OCI-LY3 (cell line): ENCODE data around the gene SPATC1L.

Source experiments
- H2AFZ ChIP-seq: fragments of 200-600, 300-600 bp; shearing (Covaris generic); 2 replicates; pipeline ENCODE4 v1.6.0; 2014; ENCODE audit warnings: antibody characterized with exemption, low read depth, low read length
- H3K27ac ChIP-seq: fragments of 200-600, 300-600 bp; sonication (generic); 2 replicates; pipeline ENCODE4 v1.5.1; 2014; ENCODE audit warnings: mild to moderate bottlenecking, low read length, moderate library complexity, mixed read lengths
- H3K27me3 ChIP-seq: fragments of 200-600, 300-600 bp; sonication (generic); 2 replicates; pipeline ENCODE4 v1.6.1; 2014; ENCODE audit warnings: low read depth, low read length, mixed read lengths
- H3K36me3 ChIP-seq: fragments of 200-600, 300-600 bp; sonication (generic); replicated peaks from 2 replicates; pipeline ENCODE3; 2014; ENCODE audit warnings: low read depth, low read length, mixed read lengths
- H3K4me1 ChIP-seq: fragments of 300-600, 200-600 bp; sonication (generic); 2 replicates; pipeline ENCODE4 v1.6.1; 2014; ENCODE audit warnings: low read length, mixed read lengths
- H3K4me2 ChIP-seq: fragments of 200-600, 300-600 bp; sonication (generic); 2 replicates; pipeline ENCODE4 v1.6.1; 2014; ENCODE audit warnings: low read length, mixed read lengths
- H3K4me3 ChIP-seq: fragments of 300-600, 200-600 bp; sonication (generic); 2 replicates; pipeline ENCODE4 v1.5.1; 2014; ENCODE audit warnings: antibody characterized with exemption, mild to moderate bottlenecking, low read length, moderate library complexity
- H3K79me2 ChIP-seq: fragments of 300-600, 200-600 bp; shearing (Covaris generic); 2 replicates; pipeline ENCODE4 v1.6.1; 2014; ENCODE audit warnings: mild to moderate bottlenecking, low read length, mixed read lengths
- H3K9ac ChIP-seq: fragments of 300-600, 200-600 bp; shearing (Covaris generic); 2 replicates; pipeline ENCODE4 v1.6.0; 2014; ENCODE audit warnings: mild to moderate bottlenecking, low read length, moderate library complexity
- H3K9me3 ChIP-seq: fragments of 200-600, 300-600 bp; shearing (Covaris generic); 2 replicates; pipeline ENCODE4 v1.6.1; 2014; ENCODE audit warnings: low read length, mixed read lengths; ENCODE audit not compliant: insufficient read depth
- H4K20me1 ChIP-seq: fragments of 200-600, 300-600 bp; sonication (generic); 2 replicates; pipeline ENCODE4 v1.6.1; 2016; ENCODE audit warnings: low read length, mixed read lengths; ENCODE audit not compliant: insufficient read depth
- EZH2phosphoT487 ChIP-seq: fragments of 200-600 bp; shearing (Covaris generic); IDR thresholded peaks from 2 replicates; pipeline ENCODE4 v1.6.1; 2018; ENCODE audit warnings: antibody characterized with exemption, mixed run types, low read depth
- TF ChIP-seq, protein P1 (sequence below): fragments of 200-600, 300-600 bp; sonication (generic); IDR thresholded peaks from 2 replicates; pipeline ENCODE4 v1.5.1; 2014; ENCODE audit warnings: antibody characterized with exemption, low read length, low read depth

The SPATC1L gene

DNA sequence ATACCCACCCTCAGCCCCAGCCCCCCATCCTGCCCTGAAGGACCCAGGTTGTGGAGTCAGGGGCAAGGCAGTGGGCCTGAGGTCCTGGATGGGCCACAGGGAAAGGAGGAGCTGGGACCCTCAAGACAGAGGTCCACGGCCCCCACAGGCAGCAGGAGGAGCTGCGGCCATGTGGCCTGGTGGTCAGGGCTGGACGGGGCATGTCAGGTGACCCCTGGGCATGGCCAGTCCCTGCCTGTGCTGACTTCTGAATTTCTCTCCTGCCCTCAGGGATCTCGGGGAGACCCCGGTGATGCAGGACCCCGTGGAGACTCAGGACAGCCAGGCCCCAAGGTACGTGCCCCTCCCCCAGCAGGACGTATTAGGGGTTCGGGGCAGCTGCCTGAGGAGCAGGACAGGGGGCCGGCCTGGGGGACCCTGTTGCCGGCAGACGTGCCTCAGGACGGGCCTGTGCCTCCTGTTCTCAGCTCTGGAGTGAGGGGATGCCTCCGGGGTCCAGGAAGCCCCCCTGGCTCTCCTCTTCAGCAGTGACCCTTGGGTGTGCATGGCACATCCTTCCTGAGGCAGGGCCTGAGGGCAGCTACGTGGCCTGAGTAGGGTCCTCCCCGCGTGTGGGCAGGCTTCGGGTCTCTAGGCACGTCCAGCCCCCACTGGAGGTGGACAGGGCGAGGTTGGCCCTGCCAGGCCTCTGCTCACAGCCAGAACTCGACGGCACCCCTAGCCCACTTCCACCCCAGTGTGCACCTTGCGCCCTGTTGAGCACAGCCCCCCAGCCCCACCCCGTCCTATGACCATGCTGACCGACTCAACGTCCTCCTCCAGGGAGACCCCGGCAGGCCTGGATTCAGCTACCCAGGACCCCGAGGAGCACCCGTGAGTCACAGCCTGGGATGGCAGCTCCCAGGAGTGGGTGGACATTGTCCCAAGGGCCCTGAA lies 62.7 kb downstream of the SPATC1L start:
- no peaks in the 10 kb centered on the region for H3K4me1 ChIP-seq
- no peak overlapping the region for H3K27ac ChIP-seq
- H3K9me3 ChIP-seq, result no peaks in the 10 kb centered on the region
- no peaks in the 10 kb centered on the region for H3K36me3 ChIP-seq
- H3K4me2 ChIP-seq, result no peak overlapping the region
- no peaks in the 10 kb centered on the region for H3K79me2 ChIP-seq
- no peaks in the 10 kb centered on the region for H4K20me1 ChIP-seq
- TF ChIP-seq, protein P1, sequence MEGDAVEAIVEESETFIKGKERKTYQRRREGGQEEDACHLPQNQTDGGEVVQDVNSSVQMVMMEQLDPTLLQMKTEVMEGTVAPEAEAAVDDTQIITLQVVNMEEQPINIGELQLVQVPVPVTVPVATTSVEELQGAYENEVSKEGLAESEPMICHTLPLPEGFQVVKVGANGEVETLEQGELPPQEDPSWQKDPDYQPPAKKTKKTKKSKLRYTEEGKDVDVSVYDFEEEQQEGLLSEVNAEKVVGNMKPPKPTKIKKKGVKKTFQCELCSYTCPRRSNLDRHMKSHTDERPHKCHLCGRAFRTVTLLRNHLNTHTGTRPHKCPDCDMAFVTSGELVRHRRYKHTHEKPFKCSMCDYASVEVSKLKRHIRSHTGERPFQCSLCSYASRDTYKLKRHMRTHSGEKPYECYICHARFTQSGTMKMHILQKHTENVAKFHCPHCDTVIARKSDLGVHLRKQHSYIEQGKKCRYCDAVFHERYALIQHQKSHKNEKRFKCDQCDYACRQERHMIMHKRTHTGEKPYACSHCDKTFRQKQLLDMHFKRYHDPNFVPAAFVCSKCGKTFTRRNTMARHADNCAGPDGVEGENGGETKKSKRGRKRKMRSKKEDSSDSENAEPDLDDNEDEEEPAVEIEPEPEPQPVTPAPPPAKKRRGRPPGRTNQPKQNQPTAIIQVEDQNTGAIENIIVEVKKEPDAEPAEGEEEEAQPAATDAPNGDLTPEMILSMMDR, result no peak
- TF ChIP-seq EZH2phosphoT487, result no peak
- H2AFZ ChIP-seq, result no peak overlapping the region
- no peak overlapping the region for H3K9ac ChIP-seq
- no peak overlapping the region for H3K4me3 ChIP-seq
- H3K27me3 ChIP-seq, result no peaks in the 10 kb centered on the region

DNA sequence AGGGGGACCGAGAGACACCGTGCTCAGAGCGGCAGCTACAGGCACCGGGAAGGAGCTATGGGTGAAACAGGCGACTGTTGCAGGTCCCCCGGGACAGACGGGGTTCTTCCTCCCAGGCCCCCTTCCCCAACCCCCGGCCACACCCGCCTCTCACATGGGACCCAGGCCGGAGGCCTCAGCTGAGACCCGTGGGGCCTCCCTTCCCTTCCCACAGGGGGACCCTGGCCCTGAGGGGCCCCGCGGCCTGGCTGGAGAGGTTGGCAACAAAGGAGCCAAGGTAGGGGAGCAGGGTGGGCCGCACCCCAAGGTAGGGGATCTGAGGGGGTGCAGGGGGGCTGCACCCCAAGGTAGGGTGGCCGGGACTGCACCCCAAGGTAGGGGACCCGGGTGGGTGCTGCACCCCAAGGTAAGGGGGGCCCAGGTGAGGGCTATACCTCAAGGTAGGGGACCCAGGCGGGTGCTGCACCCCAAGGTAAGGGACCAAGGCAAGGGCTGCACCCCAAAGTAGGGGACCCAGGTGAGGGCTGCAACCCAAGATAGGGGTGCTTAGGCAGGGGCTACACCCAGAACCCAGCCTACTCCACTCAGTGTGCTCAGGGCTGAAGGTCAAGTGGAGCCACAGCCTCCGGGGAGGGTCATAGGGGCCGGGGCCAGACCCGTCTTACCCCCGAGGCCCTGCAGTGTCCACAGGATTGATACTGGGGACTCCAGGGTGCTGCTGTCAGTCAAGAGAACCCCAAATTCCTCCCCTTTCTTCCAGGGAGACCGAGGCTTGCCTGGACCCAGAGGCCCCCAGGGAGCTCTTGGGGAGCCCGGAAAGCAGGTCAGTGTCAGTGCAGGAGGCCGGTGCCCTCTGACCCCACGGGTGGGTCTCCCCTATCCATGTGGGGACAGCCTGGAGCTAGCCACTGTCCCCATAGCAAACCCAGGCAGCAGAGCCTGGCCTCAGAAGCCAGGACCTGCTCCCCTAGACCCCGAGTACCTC lies 63.7 kb downstream of the SPATC1L start:
- H3K9ac ChIP-seq, result no peak overlapping the region
- H3K9me3 ChIP-seq, result no peaks in the 10 kb centered on the region
- no peak overlapping the region for H3K4me2 ChIP-seq
- H3K36me3 ChIP-seq, result no peaks in the 10 kb centered on the region
- H3K4me3 ChIP-seq, result no peak overlapping the region
- H2AFZ ChIP-seq, result no peak overlapping the region
- H3K4me1 ChIP-seq, result no peaks in the 10 kb centered on the region
- no peak overlapping the region for H3K27ac ChIP-seq
- no peaks in the 10 kb centered on the region for H3K79me2 ChIP-seq
- no peaks in the 10 kb centered on the region for H4K20me1 ChIP-seq
- TF ChIP-seq, protein P1, result no peak
- no peak for TF ChIP-seq EZH2phosphoT487
- no peaks in the 10 kb centered on the region for H3K27me3 ChIP-seq

DNA sequence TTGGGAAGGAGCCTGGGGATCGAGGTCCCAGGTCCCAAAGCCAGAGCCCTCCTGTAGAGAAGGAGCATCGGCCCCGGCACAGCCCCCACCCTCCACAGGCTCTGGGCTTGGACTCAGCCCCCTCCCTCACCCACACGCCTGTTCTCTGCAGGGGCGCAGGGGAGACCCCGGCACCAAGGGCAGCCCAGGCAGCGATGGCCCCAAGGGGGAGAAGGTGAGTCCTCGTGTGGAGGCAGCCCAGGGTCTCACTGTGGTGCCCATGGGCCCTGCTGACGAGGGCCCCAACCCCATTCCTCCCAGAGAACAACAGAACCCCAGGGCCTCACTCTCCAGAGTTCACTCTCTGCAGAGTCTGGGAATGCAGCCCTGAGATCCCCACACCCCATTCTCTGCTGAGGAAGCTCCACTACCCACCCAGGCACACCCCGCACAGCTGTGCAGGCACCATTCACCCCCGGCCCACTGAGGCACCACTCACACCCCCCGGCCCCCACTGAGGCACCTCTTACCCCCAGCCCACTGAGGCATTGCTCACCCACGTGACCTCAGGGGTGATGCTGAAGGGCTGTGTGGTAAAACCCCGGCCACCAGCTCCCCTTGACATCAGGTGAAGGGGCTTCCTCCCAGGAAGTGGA lies 64.5 kb downstream of the SPATC1L start:
- Histone ChIP-seq H3K27ac (no peak overlapping the region), H2AFZ (no peak overlapping the region), H3K4me1 (no peaks in the 10 kb centered on the region), H3K9me3 (no peaks in the 10 kb centered on the region), H4K20me1 (no peaks in the 10 kb centered on the region), H3K36me3 (no peaks in the 10 kb centered on the region), H3K79me2 (no peaks in the 10 kb centered on the region), H3K4me2 (no peak overlapping the region), H3K4me3 (no peak overlapping the region), H3K9ac (no peak overlapping the region), H3K27me3 (no peaks in the 10 kb centered on the region)
- TF ChIP-seq, protein P1, result no peak
- no peak for TF ChIP-seq EZH2phosphoT487
